Uterus (tissue), 2 donors: ENCODE data around the gene TMLHE.

ENCODE experiments used
- POLR2A ChIP-seq, 2 donors: fragments of 450-650 bp; IDR thresholded peaks; one replicate each; pipeline ENCODE4 v1.6.1; 2016; ENCODE audit warnings: antibody characterized with exemption in 2 of 2, mild to moderate bottlenecking in 1 of 2, moderate library complexity in 1 of 2
- TF ChIP-seq, protein P1 (sequence below), 4 experiments: fragments of 200-600 bp in 2 of 4; fragments of 450-650 bp in 2 of 4; sonication (generic) in 2 of 4; IDR thresholded peaks; one replicate each; pipeline ENCODE4 v1.5.1; 2016 to 2019; ENCODE audit warnings: antibody characterized with exemption in 4 of 4, mild to moderate bottlenecking in 2 of 4, moderate library complexity in 1 of 4

- TF ChIP-seq, protein P1, sequence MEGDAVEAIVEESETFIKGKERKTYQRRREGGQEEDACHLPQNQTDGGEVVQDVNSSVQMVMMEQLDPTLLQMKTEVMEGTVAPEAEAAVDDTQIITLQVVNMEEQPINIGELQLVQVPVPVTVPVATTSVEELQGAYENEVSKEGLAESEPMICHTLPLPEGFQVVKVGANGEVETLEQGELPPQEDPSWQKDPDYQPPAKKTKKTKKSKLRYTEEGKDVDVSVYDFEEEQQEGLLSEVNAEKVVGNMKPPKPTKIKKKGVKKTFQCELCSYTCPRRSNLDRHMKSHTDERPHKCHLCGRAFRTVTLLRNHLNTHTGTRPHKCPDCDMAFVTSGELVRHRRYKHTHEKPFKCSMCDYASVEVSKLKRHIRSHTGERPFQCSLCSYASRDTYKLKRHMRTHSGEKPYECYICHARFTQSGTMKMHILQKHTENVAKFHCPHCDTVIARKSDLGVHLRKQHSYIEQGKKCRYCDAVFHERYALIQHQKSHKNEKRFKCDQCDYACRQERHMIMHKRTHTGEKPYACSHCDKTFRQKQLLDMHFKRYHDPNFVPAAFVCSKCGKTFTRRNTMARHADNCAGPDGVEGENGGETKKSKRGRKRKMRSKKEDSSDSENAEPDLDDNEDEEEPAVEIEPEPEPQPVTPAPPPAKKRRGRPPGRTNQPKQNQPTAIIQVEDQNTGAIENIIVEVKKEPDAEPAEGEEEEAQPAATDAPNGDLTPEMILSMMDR (IDR thresholded peaks at IDR 0.05): no peak
- TF ChIP-seq POLR2A (IDR thresholded peaks at IDR 0.05): no peak
Measured at GRCh38 chrX:155577682-155578081, 35.1 kb downstream of the TMLHE start.
